Adrenal gland (tissue), 12 donors: ENCODE data around the gene SLC25A1. TPM values are rescaled to one million over a fixed set of nuclear protein-coding genes. Genes with fewer than 3 reads are reported as not detected.
A peak's percentile ranks its signal among the peaks of the same experiment; 100 is the strongest.

ENCODE experiments used
- DNase-seq, 7 donors: peaks; one replicate each; pipeline ENCODE4 v3.0.0-alpha.2; 2019 to 2020
- H3K27ac ChIP-seq, 5 donors: fragments of 200-600 bp; sonication (generic) in 4 of 5; 1 replicate in 3 of 5; 2 replicates in 2 of 5; pipeline versions ENCODE4 v1.5.1 to v1.8.0; 2016 to 2020; ENCODE audit warnings: mild to moderate bottlenecking in 1 of 5
- H3K27me3 ChIP-seq: fragments of 200-600 bp; 2 replicates; pipeline ENCODE4 v1.8.0; 2021
- H3K36me3 ChIP-seq, 2 donors: fragments of 200-600 bp; replicated peaks in 1 of 2; 1 replicate in 1 of 2; 2 replicates in 1 of 2; pipeline versions ENCODE4 v1.5.1 to v1.8.0; 2018 to 2022
- H3K4me1 ChIP-seq, 2 donors: fragments of 200-600 bp; replicated peaks in 1 of 2; 1 replicate in 1 of 2; 2 replicates in 1 of 2; pipeline versions ENCODE4 v1.5.1 to v1.8.0; 2018 to 2021
- H3K4me3 ChIP-seq, 4 donors: fragments of 200-600 bp; sonication (generic) in 3 of 4; one replicate each; pipeline ENCODE4 v1.5.1; 2016 to 2018
- H3K9me3 ChIP-seq, 3 donors: fragments of 200-600 bp; sonication (generic) in 1 of 3; replicated peaks in 1 of 3; 1 replicate in 2 of 3; 2 replicates in 1 of 3; pipeline versions ENCODE4 v1.5.1 to v1.8.0; 2016 to 2021
- POLR2A ChIP-seq, 2 donors: fragments of 450-650 bp; IDR thresholded peaks; one replicate each; pipeline ENCODE4 v1.6.1; 2017; ENCODE audit warnings: antibody characterized with exemption in 2 of 2, mild to moderate bottlenecking in 2 of 2, moderate library complexity in 1 of 2
- WGBS, 4 donors: extraction: QIAGEN DNeasy Blood & Tissue Kit in 2 of 4; methylation state at CpG; one replicate each; pipeline versions ENCODE4 v1.1.5 to v1.1.7; 2013 to 2017; 5-methylcytosine and 5-hydroxymethylcytosine counted together
- intact Hi-C, 2 donors: fragments of 100-400 bp; cut with DNase I; formaldehyde crosslinking; loops; one replicate each; pipeline versions ENCODE4 v1.14.1 to v1.15.0; 2022 to 2023
- polyA plus RNA-seq, 3 donors: library from polyadenylated mRNA; stranded (reverse); fragments of 200-250 nt in 2 of 3; fragments of 350-450 nt in 1 of 3; fragmentation: Illumina TruSeq in 1 of 3; extraction: RNeasy Lipid Tissue Mini Kit (QIAGEN cat#74804) in 1 of 3; gene quantifications; one replicate each; pipeline ENCODE4 v1.2.3, GENCODE V29; 2013 to 2014
- total RNA-seq, 9 donors: library from RNA; depleted of rRNA in 4 of 9; stranded (reverse); fragments of >200 nt in 4 of 9; fragments of 120-200 nt in 1 of 9; fragmentation: NEBNext Ultra II Directional in 1 of 9; extraction: Animal tissue kit (Norgen Biotek cat#: 25700) in 1 of 9; gene quantifications; one replicate each; pipeline versions ENCODE4 v1.1.0 to v1.2.4, GENCODE V29; 2013 to 2023
- TF ChIP-seq, protein P1 (sequence below), 6 experiments: fragments of 450-650 bp in 4 of 6; fragments of 200-600 bp in 2 of 6; sonication (generic) in 1 of 6; IDR thresholded peaks; 1 replicate in 5 of 6; 2 replicates in 1 of 6; pipeline versions ENCODE4 v1.5.1 to v1.8.0; 2016 to 2021; ENCODE audit warnings: antibody characterized with exemption in 6 of 6, mild to moderate bottlenecking in 2 of 6, moderate library complexity in 1 of 6
- donor health status: healthy with polysubstance abuse.
- donor health status: Bipolar disorder and iron deficiency.
- donor health status: DM: yes; HTN: yes; CAD: no.
- donor health status: DM: no; HTN: no; CAD: no.
- donor health status: DM: no; HTN: no; CAD: no.
- donor health status: DM: yes; HTN: yes; CAD: no.

SLC25A1 gene
- total and polyA plus RNA-seq, 12 donors, result 59.2 to 170 (median 123) TPM

DNA sequence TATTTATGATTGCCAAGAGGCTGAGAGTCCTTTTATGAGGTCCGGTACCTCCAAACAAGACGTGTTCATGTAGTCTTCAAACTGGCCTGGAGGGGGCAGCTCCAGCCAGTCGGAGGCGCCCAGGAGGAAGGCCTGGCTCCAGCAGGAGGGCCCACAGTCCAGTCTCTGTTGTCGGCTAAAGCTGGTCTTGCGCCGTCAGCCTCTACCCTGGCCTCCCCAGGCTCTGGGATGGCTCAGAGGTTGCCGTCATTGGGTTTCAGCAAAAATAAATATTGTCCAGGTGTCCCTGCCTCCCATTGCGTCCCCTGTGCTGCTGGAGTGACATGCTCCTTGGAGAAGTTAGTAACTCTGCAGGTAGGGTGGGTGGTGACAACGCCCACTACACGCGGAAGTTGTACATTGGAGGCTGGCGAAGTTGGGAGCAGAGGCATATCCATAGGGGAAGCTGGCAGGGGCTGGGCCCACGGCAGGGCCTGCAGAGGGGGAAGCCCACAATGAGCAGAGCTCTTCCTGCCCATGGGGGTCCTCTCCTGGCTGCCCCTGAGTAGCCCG is 1.0 kb upstream of the SLC25A1 start:
- DNase-seq, result peak; percentile 73 to 92 (median 86)
- peaks cover 18 to 26% of the 10 kb centered on the region in 2 donors for H3K4me1 ChIP-seq
- H3K27me3 ChIP-seq, result no peaks in the 10 kb centered on the region
- peak overlapping the region; percentile 52 to 97 (median 85) for H3K27ac ChIP-seq
- intact Hi-C loops, result loop anchor here (10.0 kb wide), 2 partner anchors 115 to 205 kb away; partner anchors contain the start of gene CLTCL1 (in 1 of the 2)
- TF ChIP-seq, protein P1, sequence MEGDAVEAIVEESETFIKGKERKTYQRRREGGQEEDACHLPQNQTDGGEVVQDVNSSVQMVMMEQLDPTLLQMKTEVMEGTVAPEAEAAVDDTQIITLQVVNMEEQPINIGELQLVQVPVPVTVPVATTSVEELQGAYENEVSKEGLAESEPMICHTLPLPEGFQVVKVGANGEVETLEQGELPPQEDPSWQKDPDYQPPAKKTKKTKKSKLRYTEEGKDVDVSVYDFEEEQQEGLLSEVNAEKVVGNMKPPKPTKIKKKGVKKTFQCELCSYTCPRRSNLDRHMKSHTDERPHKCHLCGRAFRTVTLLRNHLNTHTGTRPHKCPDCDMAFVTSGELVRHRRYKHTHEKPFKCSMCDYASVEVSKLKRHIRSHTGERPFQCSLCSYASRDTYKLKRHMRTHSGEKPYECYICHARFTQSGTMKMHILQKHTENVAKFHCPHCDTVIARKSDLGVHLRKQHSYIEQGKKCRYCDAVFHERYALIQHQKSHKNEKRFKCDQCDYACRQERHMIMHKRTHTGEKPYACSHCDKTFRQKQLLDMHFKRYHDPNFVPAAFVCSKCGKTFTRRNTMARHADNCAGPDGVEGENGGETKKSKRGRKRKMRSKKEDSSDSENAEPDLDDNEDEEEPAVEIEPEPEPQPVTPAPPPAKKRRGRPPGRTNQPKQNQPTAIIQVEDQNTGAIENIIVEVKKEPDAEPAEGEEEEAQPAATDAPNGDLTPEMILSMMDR (IDR thresholded peaks at IDR 0.05), result peak; percentile 58 to 82 (median 76)
- TF ChIP-seq POLR2A (IDR thresholded peaks at IDR 0.05), result no peak
- 32 to 37% (median 36%) methylated on average over 15 of the region's 15 CpGs for WGBS, 4 donors
- no peaks in the 10 kb centered on the region for H3K9me3 ChIP-seq
- peak overlapping the region in 2 of 4 donors; percentile 79 to 94 for H3K4me3 ChIP-seq
- H3K36me3 ChIP-seq, result peaks cover 0 to 5% of the 10 kb centered on the region in 2 donors

DNA sequence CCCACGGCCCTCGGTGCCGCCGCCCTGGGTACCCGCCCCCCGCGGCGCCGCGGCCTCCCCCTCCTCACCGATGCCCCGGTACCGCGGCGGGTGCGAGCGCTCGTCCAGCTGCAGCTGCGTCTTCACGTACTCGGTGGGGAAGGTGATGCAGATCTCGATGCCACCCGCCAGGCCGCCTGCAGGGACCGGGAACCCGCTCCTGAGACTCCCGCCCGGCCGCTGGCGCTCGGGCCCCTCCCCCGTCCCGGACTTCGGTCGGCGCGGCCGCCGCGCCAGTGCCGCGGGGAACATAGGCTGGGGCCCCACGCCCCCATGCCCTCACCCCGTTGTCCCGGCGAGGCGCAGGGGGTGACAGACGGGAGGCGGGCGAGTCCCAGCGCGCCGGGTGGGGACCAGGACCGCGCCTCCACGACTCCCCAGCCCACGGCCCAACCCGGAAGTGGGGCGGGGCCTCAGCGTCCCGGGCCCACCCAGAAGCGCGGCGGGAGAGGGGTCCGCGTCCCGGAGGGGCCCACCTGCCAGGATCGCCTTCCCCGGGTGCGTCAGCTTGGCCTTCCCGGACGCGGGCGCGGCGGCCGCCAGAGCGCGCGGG is 375 bp downstream of the SLC25A1 start:
- H3K4me3 ChIP-seq, result peak overlapping the region; percentile 31 to 94 (median 82)
- H3K9me3 ChIP-seq, result no peaks in the 10 kb centered on the region
- TF ChIP-seq POLR2A (IDR thresholded peaks at IDR 0.05), result peak in 1 of 2 donors; percentile 46
- TF ChIP-seq, protein P1 (IDR thresholded peaks at IDR 0.05), result no peak
- WGBS, 4 donors, result 0 to 1% methylated on average over 69 to 79 of the region's 80 CpGs; no CpG with 5 or more reads in 2 of the 4 donors
- intact Hi-C loops, result no loop called here
- no peaks in the 10 kb centered on the region for H3K27me3 ChIP-seq
- H3K36me3 ChIP-seq, result peaks cover 0 to 5% of the 10 kb centered on the region in 2 donors
- H3K27ac ChIP-seq, result peak overlapping the region in 4 of 5 donors; percentile 79 to 97 (median 86)
- DNase-seq, result peak; percentile 45 to 67 (median 61)
- peaks cover 24 to 38% of the 10 kb centered on the region in 2 donors for H3K4me1 ChIP-seq

DNA sequence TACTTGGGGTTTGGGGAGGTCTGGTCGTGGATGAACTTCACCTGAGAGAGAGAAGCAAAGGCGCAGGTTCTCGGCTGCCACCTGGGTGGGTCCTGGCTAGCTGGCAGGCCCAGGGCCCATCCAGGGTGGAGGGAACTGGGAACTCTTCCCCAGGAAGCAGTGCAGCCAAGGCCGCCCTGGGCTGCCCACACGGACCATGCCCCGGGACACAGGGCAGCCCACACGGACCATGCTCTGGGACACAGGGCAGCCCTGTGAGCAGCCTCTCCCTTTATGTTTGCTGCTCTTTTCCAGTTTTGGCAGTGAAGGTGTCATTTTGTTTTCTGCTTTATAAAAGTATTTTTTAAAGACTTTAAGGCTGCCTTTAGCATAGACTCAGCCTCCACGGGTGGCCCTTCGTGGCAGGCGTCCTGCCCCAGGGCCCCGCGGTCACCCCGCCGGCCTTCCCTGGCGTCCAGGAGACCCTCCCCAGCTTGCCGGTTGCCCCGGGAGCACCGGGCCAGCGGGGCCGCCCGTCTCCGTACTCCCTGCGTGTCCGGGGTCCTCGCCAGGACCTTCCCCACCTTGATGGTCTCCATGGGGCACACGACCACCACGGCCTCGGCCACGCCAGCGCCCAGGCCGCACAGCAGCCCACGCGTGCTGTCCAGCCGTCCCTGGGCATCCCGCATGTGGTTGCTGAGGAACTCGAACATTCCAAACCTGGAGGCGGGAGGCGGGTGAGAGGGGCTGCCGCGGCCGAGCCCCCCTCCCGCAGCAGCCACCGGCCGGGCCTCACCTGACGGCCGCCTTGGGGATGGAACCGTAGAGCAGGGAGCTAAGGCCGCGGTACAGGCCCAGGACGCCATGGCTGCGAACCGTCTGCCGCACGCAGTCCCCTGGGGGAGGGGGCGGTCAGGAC is 1.1 kb downstream of the SLC25A1 start:
- 17 to 37% (median 20%) methylated on average over 4 to 55 of the region's 55 CpGs for WGBS, 4 donors

More for the DNA sequence above, 1.1 kb downstream of the SLC25A1 start:
- Histone ChIP-seq H3K27ac (peak overlapping the region in 4 of 5 donors; percentile 26 to 97 (median 86)), H3K9me3 (no peaks in the 10 kb centered on the region), H3K36me3 (peaks cover 0 to 5% of the 10 kb centered on the region in 2 donors), H3K4me3 (peak overlapping the region in 3 of 4 donors; percentile 31 to 94 (median 79)), H3K27me3 (no peaks in the 10 kb centered on the region), H3K4me1 (peaks cover 29 to 45% of the 10 kb centered on the region in 2 donors)
- DNase-seq, result no peak
- TF ChIP-seq, protein P1 (IDR thresholded peaks at IDR 0.05), result no peak
- no peak for TF ChIP-seq POLR2A (IDR thresholded peaks at IDR 0.05)
- intact Hi-C loops, result no loop called here
